Renal cortex interstitium (tissue), 11 donors: ENCODE results near the gene NCF1. TPM values are rescaled to one million over a fixed set of nuclear protein-coding genes. Genes with fewer than 3 reads are reported as not detected.
"Not testable (repeated sequence)": the region's sequence is repeated elsewhere in the genome, so short reads cannot be mapped to it uniquely, and the experiment has no call there.

Source experiments
- DNase-seq, 11 donors: peaks; one replicate each; pipeline ENCODE4 v3.0.0-alpha.2; 2013; ENCODE audit warnings: low read depth in 9 of 11, low spot score in 4 of 11; ENCODE audit errors: extremely low read depth in 1 of 11
- polyA plus RNA-seq, 3 donors: library from polyadenylated mRNA; unstranded; fragments of 120-200 nt; gene quantifications; one replicate each; pipeline ENCODE4 v1.2.1, GENCODE V29; 2013; ENCODE audit not compliant: insufficient read length in 3 of 3

NCF1 gene
- polyA plus RNA-seq, 3 donors: 1.6 to 2.4 (median 2.2) TPM

DNA sequence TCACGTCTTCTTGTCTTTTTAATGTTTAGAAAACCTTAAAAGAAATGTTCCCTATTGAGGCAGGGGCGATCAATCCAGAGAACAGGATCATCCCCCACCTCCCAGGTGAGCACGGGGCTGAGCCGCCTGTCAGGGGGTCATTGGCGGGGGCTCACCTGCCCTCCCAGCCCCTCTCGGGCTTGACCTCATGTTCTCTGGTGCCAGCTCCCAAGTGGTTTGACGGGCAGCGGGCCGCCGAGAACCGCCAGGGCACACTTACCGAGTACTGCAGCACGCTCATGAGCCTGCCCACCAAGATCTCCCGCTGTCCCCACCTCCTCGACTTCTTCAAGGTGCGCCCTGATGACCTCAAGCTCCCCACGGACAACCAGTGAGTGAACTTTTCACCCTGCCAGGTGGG, 5.2 kb downstream of the NCF1 start:
- not testable (repeated sequence) for DNase-seq

DNA sequence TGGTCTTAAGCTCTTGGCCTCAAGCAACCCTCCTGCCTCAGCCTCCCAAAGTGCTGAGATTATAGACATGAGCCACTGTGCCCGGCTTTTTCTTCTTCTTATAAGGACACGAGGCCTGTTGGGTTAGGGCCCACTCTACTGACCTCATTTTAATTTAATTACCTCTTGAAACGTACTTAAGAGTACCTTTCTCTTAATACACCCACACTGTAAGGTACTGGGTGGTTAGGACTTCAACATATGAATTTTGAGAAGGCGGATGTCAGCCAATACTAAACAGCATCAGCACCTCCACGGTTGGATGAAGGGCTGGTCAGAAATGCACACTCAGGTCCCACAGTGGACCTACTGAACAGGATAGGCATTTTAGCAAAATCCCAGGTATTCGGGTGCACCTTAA, 7.9 kb downstream of the NCF1 start:
- DNase-seq: not testable (repeated sequence)

DNA sequence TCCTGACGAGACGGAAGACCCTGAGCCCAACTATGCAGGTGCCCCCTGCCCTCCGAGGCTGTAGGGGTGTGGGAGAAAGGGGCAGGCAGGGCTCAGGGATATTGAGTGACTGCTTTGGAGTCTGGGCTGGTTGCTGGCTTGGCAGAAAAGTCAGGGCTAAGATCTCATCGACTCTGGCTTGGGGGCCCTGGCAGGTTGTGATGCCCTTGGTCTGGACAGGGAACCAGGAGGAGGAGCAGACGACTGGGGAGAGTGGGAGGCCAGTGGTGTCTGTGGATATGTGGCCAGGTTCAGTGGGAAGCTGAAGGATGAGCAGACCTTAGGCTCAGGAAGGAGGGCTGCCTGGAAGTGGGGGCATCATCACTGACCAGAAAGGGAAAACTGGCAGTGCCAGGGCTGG, 9.8 kb downstream of the NCF1 start:
- DNase-seq: not testable (repeated sequence)

DNA sequence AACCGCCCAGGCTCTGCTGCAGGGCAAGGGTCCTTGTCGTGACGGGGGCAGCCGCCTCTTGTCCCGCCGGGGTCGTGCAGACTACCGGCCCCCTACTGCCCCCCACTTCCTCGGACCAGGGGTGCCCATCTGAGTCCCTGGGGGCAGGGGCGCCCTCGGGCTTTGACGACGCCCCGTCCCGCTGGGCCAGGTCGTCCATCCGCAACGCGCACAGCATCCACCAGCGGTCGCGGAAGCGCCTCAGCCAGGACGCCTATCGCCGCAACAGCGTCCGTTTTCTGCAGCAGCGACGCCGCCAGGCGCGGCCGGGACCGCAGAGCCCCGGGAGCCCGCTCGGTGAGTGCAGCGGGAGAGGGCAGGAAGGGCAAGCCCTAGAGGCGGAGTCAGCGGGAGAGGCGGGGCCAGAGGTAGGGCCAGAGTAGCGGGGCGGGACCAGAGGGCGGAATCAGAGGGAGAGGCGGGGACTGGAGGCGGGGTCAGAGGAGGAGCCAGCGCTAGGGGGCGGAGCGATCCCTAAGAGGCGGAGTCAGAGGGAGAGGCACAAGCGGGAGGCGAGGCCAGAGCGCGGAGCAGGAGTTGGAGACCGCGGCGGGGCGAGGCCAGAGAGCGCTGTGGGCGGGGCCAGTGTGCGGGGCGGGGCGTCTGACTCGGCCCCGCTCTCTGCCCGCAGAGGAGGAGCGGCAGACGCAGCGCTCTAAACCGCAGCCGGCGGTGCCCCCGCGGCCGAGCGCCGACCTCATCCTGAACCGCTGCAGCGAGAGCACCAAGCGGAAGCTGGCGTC, 14.7 kb downstream of the NCF1 start:
- peak in 8 of 11 donors; percentile 45 to 80 (median 62) for DNase-seq

DNA sequence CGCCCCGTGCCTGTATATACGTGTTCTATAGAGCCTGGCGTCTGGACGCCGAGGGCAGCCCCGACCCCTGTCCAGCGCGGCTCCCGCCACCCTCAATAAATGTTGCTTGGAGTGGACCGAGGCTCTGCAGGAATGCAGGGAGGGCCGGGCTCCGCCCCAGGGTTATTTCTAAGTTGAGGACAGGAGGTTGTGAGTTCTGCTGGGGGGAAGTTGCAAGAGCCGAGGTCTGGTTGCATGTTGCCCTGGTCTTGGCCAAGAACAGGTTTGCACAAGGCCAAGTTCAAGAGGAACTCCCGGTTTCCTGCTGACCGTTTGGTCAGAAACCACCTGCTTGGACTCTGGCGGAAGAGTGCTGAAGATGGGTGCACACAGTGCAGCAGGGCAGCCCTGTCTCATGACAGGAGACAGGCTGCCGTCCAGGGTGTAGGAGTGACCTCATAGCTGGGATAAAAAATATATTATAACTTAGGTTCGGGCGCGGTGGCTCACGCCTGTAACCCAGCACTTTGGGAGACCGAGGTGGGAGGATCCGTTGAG, 15.5 kb downstream of the NCF1 start:
- DNase-seq: not testable (repeated sequence)

DNA sequence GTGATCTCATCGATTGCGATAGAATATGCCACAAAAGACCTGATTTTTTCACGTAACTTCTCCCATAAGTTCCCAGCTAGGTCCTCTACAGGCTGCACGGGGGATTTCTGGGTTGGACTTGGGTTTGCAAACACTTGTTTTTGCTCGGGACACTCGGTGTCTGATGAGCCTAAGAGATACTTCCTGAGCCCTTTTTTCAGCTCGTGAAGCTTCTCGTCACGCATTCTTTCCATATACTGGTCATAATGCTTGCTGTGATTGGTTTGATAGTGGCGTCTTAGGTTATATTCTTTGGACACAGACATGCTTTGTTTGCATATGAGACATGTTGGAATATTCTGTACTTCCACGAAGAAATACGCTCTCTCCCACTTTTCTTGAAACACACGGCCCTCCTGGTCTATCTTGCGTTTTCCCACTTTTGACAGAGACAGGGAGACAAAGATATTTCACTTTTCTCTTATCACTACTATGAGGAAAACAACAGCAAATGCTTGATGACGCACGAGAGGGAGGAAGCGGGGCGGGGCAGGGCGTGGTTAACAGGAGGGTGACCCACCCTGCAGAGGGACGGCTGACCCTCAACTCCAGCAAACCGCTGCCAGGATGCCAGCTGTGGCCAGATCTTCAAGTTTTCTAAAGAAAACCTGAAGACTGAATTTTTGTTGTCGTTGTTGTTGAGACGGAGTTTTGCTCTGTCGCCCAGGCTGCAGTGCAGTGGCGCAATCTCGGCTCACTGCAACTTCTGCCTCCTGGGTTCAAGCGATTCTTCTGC, 24.2 kb downstream of the NCF1 start:
- not testable (repeated sequence) for DNase-seq

DNA sequence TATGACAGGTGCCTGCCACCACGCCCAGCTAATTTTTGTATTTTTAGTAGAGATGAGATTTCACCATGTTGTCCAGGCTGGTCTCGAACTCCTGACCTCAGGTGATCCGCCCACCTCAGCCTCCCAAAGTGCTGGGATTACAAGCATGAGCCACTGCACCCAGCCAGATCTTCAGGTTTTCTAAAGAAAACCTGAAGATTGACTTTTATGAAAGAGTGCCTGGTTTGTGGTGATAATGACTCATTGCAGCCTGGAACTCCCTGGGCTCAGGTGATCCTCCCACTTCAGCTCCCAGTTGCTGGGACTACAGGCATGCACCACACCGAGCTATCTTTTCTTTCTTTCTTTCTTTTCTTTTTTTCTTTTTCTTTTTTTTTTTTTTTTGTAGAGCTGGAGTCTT, 24.8 kb downstream of the NCF1 start:
- not testable (repeated sequence) for DNase-seq

DNA sequence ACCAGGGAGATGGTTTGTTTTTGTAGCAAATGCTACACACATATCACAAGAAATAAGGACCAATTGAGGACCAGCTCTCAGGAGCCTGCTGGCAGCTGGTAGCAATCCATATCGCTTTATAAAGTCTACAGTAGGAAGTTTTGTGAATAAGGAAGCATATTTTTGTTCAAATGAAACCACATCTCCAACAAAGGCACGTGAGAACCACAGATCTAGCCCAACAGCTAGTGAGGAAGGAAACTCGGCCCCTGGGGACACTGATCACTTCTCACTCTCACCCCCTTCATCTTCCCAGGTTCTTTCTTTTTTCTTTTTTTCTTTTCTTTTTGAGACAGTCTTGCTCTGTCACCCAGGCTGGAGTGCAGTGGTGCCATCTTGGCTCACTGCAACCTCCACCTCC, 42.1 kb downstream of the NCF1 start:
- not testable (repeated sequence) for DNase-seq

DNA sequence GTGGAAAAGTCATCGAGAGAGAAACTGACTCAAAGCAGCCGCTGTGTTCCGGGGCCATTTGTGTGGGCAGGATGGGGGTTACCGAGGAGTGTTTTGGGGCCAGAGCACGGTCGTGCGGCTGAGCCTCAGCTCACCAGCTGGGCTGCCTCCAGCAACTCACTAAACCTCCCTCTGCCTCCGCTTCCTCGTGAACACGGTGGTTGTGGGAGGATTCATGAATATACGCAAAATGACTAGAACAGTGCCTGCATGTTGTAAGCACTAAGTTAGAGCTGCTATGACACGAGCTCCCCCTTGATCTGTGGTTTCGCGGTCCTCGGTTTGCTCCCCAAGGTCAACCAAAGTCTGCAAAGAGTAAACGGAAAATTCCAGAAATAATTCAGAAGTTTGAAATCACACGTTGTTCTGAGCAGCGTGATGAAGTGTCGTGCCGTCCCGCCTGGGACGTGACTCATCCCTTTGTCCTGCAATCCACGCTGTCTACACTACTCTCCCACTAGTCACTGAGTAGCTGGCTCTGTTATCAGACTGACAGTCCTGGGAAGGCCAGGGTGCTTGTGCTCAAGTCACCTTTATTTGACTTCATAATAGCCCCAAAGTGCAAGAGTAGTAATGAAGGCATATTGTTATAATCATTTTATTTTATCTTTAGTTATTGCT, 46.5 kb downstream of the NCF1 start:
- DNase-seq: not testable (repeated sequence)

DNA sequence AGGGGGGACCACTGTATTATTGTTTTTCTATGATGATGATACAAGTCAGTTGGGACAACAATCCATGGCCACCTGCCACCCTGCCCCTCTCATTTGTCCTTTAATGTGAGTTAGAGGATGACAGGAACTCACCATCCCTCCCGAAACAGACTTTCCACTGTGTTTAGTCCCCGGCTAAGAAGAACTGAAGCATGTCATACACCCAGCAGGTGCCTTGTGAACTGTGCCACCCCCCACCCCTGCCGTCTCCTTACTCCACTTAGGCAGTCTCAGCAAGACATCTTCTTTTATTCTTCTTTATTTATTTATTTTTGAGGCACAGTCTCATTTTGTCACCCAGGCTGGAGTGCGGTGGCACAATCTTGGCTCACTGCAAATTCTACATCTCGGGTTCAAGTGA, 47.4 kb downstream of the NCF1 start:
- not testable (repeated sequence) for DNase-seq

DNA sequence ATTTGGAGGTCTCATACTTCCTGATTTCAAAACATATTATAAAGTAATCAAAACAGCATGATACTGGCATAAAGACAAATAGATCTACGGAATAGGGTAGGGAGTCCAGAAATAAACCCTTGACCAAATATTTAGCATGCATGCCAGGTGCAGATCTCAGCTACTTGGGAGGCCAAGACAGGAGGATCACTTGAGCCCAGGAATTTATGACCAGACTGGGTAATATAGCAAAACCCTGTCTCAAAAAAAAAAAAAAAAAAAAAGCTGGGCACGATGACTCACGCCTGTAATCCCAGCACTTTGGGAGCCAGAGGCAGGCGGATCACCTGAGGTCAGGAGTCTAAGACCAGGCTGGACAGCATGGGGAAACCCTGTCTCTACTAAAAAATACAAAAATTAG, 56.1 kb downstream of the NCF1 start:
- DNase-seq: not testable (repeated sequence)

DNA sequence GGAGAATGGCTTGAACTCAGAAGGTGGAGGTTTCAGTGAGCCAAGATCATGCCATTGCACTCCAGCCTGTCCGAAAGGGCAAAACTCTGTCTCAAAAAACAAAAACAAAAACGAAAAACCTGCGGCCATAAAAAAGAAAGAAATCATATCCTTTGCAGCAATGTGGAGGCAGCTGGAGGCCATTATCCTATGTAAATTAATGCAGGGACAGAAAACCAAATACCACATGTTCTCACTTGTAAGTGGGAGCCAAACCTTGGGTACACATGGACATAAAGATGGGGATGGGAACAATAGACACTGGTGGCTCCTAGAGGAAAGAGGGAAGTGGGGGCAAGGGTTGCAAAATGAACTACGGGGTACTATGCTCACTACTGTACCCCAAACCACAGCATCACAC, 56.6 kb downstream of the NCF1 start:
- DNase-seq: not testable (repeated sequence)

Other genes with a start within 250 kb of the NCF1 start
- gene GTF2I, start 116.3 kb upstream of the NCF1 start, polyA plus RNA-seq: 100 to 1,000 TPM; 314 to 450 (median 355) TPM
- gene GTF2IRD2, start 77.6 kb downstream of the NCF1 start, polyA plus RNA-seq: 10 to 100 TPM; 20.6 to 39.5 (median 21.4) TPM
- gene CASTOR2, start 190.7 kb downstream of the NCF1 start, polyA plus RNA-seq: 1 to 10 TPM; 6.4 to 8.9 (median 8.1) TPM